ENCODE results near the gene CFDP1. TPM values are rescaled to one million over a fixed set of nuclear protein-coding genes. Genes with fewer than 3 reads are reported as not detected.
A peak's percentile ranks its signal among the peaks of the same experiment; 100 is the strongest.

The CFDP1 gene
- total RNA-seq, 2 experiments from 2014 or later, result 34.7 to 39.9 TPM

- DNase-seq (no peak), ATAC-seq (no peak)
- no peak overlapping the region for H3K27ac Mint-ChIP-seq
- peaks cover 14% of the 10 kb centered on the region for H3K36me3 Mint-ChIP-seq (ENCODE audit: low read depth)
- H3K27me3 Mint-ChIP-seq, result no peaks in the 10 kb centered on the region
- intact Hi-C loops (cut with micrococcal nuclease), result no loop called here
- ChIA-PET POLR2A (no interaction called here), CTCF (no interaction called here)
- H3K4me3 Mint-ChIP-seq, result no peak overlapping the region
- H3K4me1 Mint-ChIP-seq (ENCODE audit: low read depth), result peaks cover 11% of the 10 kb centered on the region
- no peaks in the 10 kb centered on the region for H3K9me3 Mint-ChIP-seq
- no peak for TF ChIP-seq CTCF (IDR thresholded peaks at IDR 0.05)
Observed at GRCh38 chr16:75309899-75310430, 123.3 kb downstream of the CFDP1 start.

- H3K4me1 Mint-ChIP-seq (ENCODE audit: low read depth), result peaks cover 17% of the 10 kb centered on the region
- no peak for DNase-seq
Observed at GRCh38 chr16:75309156-75309555, 124.1 kb downstream of the CFDP1 start.

GRCh38 chr16:75308011-75308410, 125.3 kb downstream of the CFDP1 start:
- TF ChIP-seq CTCF (IDR thresholded peaks at IDR 0.05), result no peak
- Mint-ChIP-seq H3K4me3 (no peak overlapping the region), H3K27ac (no peak overlapping the region), H3K9me3 (no peaks in the 10 kb centered on the region), H3K36me3 (ENCODE audit: low read depth) (peaks cover 26% of the 10 kb centered on the region), H3K27me3 (no peaks in the 10 kb centered on the region), H3K4me1 (ENCODE audit: low read depth) (peaks cover 17% of the 10 kb centered on the region)
- ChIA-PET CTCF (interaction anchor here (2.2 kb wide), 1 partner anchor 78 kb away, joined by 7 read pairs; no protein-coding TSS in a partner anchor), POLR2A (no interaction called here)
- intact Hi-C loops (cut with micrococcal nuclease), result no loop called here
- DNase-seq, result no peak
- ATAC-seq, result no peak

More at GRCh38 chr16:75309156-75309555, 124.1 kb downstream of the CFDP1 start:
- CTCF ChIA-PET, result no interaction called here
- Mint-ChIP-seq H3K9me3 (no peaks in the 10 kb centered on the region), H3K36me3 (ENCODE audit: low read depth) (peaks cover 21% of the 10 kb centered on the region), H3K27me3 (no peaks in the 10 kb centered on the region), H3K27ac (no peak overlapping the region), H3K4me3 (no peak overlapping the region)
- no peak for TF ChIP-seq CTCF (IDR thresholded peaks at IDR 0.05)
- POLR2A ChIA-PET, result interaction anchor here (0.7 kb wide), 1 partner anchor 40 kb away, joined by 3 read pairs; no protein-coding TSS in a partner anchor
- intact Hi-C loops (cut with micrococcal nuclease), result no loop called here
- no peak for ATAC-seq

- no peak for TF ChIP-seq CTCF (IDR thresholded peaks at IDR 0.05)
- H3K27ac Mint-ChIP-seq, result no peak overlapping the region
- ChIA-PET POLR2A (interaction anchor here (0.6 kb wide), 1 partner anchor 19 kb away, joined by 3 read pairs; no protein-coding TSS in a partner anchor), CTCF (interaction anchor here (2.1 to 2.2 kb wide), 2 partner anchors 74 to 78 kb away, joined by 7 to 8 read pairs; no protein-coding TSS in a partner anchor)
- H3K4me1 Mint-ChIP-seq (ENCODE audit: low read depth), result peaks cover 17% of the 10 kb centered on the region
- ATAC-seq, result no peak
- DNase-seq, result no peak
- H3K27me3 Mint-ChIP-seq, result no peaks in the 10 kb centered on the region
- H3K9me3 Mint-ChIP-seq, result no peaks in the 10 kb centered on the region
- intact Hi-C loops (cut with micrococcal nuclease), result no loop called here
- no peak overlapping the region for H3K4me3 Mint-ChIP-seq
- peaks cover 25% of the 10 kb centered on the region for H3K36me3 Mint-ChIP-seq (ENCODE audit: low read depth)
Observed at GRCh38 chr16:75307506-75307905, 125.8 kb downstream of the CFDP1 start.

- H3K27ac Mint-ChIP-seq, result peak overlapping the region; percentile 72
- H3K4me1 Mint-ChIP-seq (ENCODE audit: low read depth), result peaks cover 17% of the 10 kb centered on the region
- no peak for DNase-seq
- H3K9me3 Mint-ChIP-seq, result no peaks in the 10 kb centered on the region
- POLR2A ChIA-PET, result interaction anchor here (1.2 kb wide), 1 partner anchor 19 kb away, joined by 4 read pairs; no protein-coding TSS in a partner anchor
- intact Hi-C loops (cut with micrococcal nuclease), result no loop called here
- H3K36me3 Mint-ChIP-seq (ENCODE audit: low read depth), result peaks cover 32% of the 10 kb centered on the region
- H3K27me3 Mint-ChIP-seq, result no peaks in the 10 kb centered on the region
- CTCF ChIA-PET, result interaction anchor here (1.3 to 2.2 kb wide), 5 partner anchors 21 to 195 kb away, joined by 4 to 8 read pairs (median 5); no protein-coding TSS in a partner anchor
- no peak for TF ChIP-seq CTCF (IDR thresholded peaks at IDR 0.05)
- ATAC-seq, result no peak
- H3K4me3 Mint-ChIP-seq, result no peak overlapping the region
Observed at GRCh38 chr16:75306099-75306762, 127.1 kb downstream of the CFDP1 start.

Measured in activated CD8-positive, alpha-beta T cell treated with anti-CD3 and anti-CD28 coated beads for 36 hours (primary cell).